Activated T-cell treated with anti-CD3 and anti-CD28 coated beads for 24 hours (primary cell): Measurements from ENCODE around the gene MEP1B.
"Not testable (repeated sequence)": the region's sequence is repeated elsewhere in the genome, so short reads cannot be mapped to it uniquely, and the experiment has no call there.

Experiments used
- DNase-seq: peaks from one replicate; pipeline ENCODE4 v3.0.0-alpha.2; 2020; ENCODE audit warnings: low read depth

MEP1B gene

GRCh38 chr18:32189790-32190189, at the start of gene MEP1B:
Gene MEP1B, plus strand, starts transcription at chr18:32190039. Its CDS starts 32 bp downstream, at chr18:32190071.
- DNase-seq: no peak

DNA sequence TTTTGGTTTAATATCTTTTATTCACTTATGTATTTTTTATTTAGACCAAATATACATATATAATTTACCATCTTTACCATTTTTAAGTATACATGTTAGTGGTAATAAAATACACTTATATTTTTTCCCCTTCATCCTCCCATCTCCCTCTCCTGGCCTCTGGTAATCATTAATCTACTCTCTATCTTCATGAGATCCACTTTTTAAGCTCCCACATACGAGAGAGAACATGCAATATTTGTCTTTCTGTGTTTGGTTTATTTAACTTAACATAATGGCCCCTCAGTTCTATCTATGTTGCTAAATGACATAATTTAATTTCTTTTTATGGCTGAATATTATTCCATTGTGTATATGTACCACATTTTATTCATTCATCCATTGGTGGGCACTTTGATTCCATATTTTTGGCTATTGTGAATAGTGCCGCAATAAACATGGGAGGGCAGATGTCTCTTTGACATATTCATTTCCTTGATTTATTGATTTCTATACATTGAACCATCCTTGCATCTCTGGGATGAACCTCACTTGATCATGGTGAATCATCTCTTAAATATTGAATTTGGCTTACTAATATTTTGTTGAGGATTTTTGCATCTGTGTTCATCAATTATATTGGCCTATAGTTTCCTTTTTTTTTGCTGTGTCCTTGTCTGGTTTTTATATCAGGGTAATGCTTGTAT, 41.5 kb upstream of the MEP1B start:
- DNase-seq: no peak

- no peak for DNase-seq
These were observed 37.0 kb upstream of the MEP1B start for GRCh38 chr18:32152705-32153448.

DNA sequence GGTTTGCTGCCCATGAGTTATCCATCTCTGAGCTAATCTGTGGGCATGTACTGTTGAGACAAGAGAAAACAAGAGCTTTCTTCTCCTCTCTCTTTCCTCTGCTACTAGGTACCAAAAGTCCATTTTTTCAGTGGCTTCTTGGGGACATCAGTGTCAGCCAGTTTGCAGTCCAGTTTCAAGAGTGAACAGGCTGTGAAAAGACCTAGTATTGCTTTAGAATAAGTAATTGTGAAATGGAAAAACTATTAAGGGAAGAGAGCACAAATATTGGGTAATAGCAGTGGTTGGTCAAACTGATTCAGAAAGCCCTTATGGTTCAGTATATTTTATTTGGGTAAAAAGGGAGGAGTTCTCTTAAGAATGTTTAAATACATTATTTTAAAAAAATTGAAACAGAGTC, 33.0 kb upstream of the MEP1B start:
- DNase-seq: no peak

GRCh38 chr18:32157580-32157979, 32.3 kb upstream of the MEP1B start:
- DNase-seq: no peak

- peak; percentile 64 for DNase-seq
These were observed 31.7 kb upstream of the MEP1B start for GRCh38 chr18:32158108-32158624.

GRCh38 chr18:32158631-32159030, 31.2 kb upstream of the MEP1B start:
- DNase-seq: not testable (repeated sequence)

- DNase-seq: no peak
These were observed 29.3 kb upstream of the MEP1B start for GRCh38 chr18:32160547-32160946.

DNA sequence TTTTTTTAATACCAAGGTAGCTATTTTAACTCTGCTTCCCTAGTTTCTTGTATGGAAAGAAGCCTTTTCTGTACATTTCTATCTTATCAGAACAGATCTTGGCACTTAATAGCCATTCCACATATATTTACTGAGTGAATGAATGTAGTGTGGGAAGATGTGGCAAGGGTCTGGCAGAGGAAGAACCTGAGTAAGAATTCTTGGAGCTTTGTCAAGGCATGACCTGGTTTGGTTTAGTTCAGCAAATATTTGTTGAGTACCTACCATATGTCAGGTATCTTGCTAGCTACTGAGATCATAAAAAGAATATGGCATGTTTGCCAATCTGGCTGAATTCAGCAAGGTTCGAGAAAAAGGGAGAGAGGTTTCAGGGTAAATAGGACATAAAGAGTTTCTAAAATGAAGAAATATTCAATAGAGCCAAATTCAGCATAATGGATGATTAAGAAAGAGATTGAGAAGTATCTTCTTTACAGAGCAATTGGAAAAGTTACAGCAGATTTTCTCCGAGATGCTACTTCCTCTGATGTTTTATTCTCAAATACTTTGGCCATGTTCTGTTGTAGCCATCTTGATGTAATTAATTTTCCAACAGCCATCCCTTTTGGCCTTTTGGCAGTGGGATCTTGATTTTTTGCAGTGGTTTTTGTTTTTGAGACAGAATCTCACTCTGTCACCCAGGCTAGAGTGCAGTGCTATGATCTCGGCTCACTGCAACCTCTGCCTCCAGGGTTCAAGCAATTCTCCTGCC, 21.7 kb upstream of the MEP1B start:
- no peak for DNase-seq

DNA sequence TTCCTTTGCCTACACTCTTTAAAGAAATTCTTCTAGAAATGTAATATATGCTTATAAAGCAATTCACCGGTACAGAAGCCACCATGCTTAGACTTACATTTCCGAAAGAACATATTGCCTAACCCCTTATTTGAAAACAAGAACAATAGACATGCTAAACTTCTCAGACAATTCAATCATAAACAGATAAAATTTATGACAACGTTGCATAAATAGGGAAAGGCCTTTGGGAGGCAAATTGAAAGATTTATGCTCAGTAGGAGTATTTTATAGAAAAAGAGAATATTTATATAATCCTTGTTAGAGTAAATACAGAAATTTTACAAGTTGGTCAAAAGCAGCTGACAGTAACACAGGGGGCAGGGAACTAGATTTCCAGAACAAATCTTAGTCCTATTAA, 16.2 kb upstream of the MEP1B start:
- no peak for DNase-seq

GRCh38 chr18:32174719-32175118, 15.1 kb upstream of the MEP1B start:
- DNase-seq: no peak

GRCh38 chr18:32175265-32175664, 14.6 kb upstream of the MEP1B start:
- no peak for DNase-seq

DNA sequence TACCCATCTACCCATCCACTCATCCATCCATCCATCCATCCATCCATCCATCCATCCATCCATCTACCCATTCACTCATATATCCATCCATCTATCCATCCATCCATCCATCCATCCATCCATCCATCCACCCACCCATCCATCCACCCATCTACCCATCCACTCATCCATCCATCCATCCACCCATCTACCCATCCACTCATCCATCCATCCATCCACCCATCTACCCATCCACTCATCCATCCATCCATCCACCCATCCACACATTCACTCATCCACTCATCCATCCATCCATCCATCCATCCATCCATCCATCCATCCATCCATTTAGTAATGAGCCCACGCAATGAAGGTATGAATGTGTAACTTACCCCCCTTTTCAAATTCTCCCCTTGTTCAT, 13.1 kb upstream of the MEP1B start:
- DNase-seq: not testable (repeated sequence)

DNA sequence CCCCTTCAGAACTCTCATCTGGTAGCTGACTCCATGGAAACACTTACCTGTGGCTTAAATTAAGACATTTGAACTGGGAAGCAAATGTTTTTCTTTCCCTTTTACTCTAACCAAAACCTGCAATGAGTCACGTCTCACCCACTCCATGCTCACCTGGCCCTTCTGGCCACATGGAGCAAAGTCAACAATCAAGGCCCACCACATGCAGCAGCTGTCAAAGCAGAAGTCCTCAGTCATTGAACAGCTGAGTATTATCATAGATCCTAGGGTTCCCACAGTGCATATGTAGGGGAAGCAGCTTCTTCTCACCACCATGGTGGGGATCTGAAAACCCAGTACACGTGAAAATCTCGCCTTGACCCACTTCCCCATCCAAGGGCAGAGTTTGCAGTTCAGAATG, 12.3 kb upstream of the MEP1B start:
- DNase-seq: no peak

- no peak for DNase-seq
These were observed 6.3 kb upstream of the MEP1B start for GRCh38 chr18:32183503-32183902.

GRCh38 chr18:32190209-32190608, 370 bp downstream of the MEP1B start:
- DNase-seq: no peak

DNA sequence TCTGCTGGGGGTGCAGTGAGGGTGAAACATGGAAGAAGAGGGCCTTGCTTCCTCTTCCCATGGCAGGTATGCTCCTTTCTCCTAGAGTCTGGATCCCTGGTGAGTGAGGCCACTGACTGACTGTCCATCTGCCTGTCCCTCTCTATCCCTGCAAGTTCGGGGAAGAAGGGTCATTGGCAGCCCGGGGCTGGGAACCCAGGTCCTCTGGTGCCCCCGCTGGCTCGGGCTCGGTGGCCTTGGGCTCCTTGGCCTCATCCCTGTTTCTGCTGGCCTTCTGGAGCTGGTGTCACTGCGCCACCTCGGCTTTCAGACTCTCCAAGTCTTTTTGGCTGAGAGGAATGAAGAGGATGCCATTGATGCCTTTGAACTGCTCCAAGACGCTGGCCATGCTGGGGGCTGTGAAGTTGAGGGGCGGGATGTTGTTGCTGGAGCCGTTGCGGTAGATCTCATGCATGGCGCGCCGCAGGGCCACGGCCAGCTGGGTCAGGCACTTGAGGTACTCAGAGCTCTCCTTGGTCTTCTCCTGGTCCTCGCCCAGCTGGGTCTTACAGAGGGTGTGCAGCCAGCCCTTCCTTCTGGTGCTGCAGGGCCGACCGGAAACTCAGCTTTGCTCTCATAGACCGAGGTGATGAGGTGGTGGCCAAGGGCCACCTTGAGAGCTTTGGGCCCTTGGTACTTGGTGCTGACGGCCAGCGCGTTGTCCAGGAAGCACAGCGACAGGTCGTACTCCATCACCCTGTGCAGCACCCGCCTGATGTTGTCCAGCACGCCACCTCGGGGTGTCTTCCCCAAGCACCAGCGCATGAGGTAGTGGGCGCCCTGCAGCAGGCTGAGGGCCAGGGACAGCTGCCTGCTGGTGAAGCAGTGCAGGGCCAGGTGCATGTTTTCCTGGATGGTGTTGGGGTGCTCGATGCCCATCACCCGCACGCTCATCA, 6.3 kb downstream of the MEP1B start:
- DNase-seq: no peak

- no peak for DNase-seq
These were observed 10.9 kb downstream of the MEP1B start for GRCh38 chr18:32200766-32201165.

DNA sequence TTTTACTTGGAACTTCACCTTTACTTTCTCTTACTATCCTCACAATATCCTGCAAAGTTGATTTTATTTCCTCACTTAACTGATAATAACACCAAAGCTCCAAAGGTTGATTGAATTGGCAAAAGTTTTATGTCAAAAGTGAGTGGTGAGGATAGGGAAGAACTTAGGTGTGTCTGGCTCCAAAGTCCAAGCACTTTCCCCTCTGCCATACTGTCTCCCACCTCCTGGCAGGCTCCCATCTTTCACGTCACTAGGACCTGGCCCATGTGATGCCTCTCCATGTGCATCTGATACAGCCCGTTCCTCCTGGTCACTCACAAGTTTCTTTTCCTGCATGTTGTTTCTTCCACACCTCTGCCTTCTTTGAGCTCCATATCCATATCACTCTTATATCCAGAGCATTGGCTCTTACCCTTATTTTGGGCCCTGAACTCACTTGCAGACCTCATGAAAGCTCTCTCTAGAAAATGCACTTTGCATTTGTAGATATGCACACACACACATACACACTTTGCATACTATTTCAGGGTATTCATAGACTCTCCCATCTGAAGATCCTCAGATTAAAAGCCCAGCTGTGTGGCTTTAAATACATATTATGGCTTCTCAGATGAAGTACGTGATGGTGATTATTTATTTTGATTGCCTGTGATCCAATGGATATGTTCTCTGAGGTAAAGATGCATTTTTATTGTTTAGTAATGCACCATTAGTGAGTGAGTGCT, 12.3 kb downstream of the MEP1B start:
- DNase-seq: no peak

- no peak for DNase-seq
These were observed 18.2 kb downstream of the MEP1B start for GRCh38 chr18:32208023-32208422.

DNA sequence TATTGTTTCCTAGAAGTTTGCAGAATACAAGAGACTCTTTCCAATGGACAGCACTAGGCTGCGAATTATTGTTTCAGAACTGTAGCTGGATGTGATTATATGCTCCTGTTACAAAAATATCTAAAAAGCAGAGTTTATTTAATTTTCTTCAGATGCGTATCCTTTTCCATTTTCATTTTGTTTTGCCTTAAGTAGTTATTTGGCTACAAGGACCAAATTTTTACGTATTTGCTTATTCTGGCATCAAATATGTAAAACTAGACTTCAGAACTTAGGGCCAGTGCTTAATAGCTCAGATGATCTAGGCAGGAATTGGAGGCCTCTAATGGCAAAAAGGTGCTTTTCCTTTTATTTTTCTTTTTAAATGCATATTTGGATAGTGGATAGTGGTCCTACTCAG, 18.7 kb downstream of the MEP1B start:
- DNase-seq: no peak
